Neural progenitor cell (in vitro differentiated cells): Measurements from ENCODE around the gene CELSR1. TPM values are rescaled to one million over a fixed set of nuclear protein-coding genes. Genes with fewer than 3 reads are reported as not detected.
A peak's percentile ranks its signal among the peaks of the same experiment; 100 is the strongest.
"Not testable (repeated sequence)": the region's sequence is repeated elsewhere in the genome, so short reads cannot be mapped to it uniquely, and the experiment has no call there.

Source experiments
- DNase-seq: peaks from one replicate; pipeline ENCODE4 v3.0.0-alpha.2; 2016; ENCODE audit warnings: low spot score
- H2AFZ ChIP-seq: fragments of 200-600 bp; sonication (generic); replicated peaks from 2 replicates; pipeline ENCODE4 v1.6.1; 2016; ENCODE audit warnings: antibody characterized with exemption
- H3F3A ChIP-seq: fragments of 200-600 bp; sonication (generic); 2 replicates; pipeline ENCODE4 v1.6.1; 2016; ENCODE audit warnings: antibody characterized with exemption, low read depth
- H3K27ac ChIP-seq: fragments of 200-600 bp; sonication (generic); 2 replicates; pipeline ENCODE4 v1.5.1; 2016; ENCODE audit warnings: mild to moderate bottlenecking
- H3K27me3 ChIP-seq: fragments of 200-600 bp; sonication (generic); 2 replicates; pipeline ENCODE4 v1.6.1; 2016; ENCODE audit warnings: mild to moderate bottlenecking, moderate library complexity
- H3K36me3 ChIP-seq: fragments of 200-600 bp; sonication (generic); 2 replicates; pipeline ENCODE4 v1.5.1; 2016
- H3K4me1 ChIP-seq: fragments of 200-600 bp; sonication (generic); 2 replicates; pipeline ENCODE4 v1.6.1; 2016; ENCODE audit warnings: mixed run types
- H3K4me2 ChIP-seq: fragments of 200-600 bp; sonication (generic); 2 replicates; pipeline ENCODE4 v1.6.1; 2016
- H3K4me3 ChIP-seq: fragments of 200-600 bp; sonication (generic); 2 replicates; pipeline ENCODE4 v1.5.1; 2016
- H3K79me2 ChIP-seq: fragments of 200-600 bp; sonication (generic); 2 replicates; pipeline ENCODE4 v1.6.1; 2016; ENCODE audit warnings: low read depth
- H3K9ac ChIP-seq: fragments of 200-600 bp; sonication (generic); 2 replicates; pipeline ENCODE4 v1.6.1; 2016
- H3K9me3 ChIP-seq: fragments of 200-600 bp; sonication (generic); 2 replicates; pipeline ENCODE4 v1.5.1; 2016; ENCODE audit warnings: low read depth
- H4K20me1 ChIP-seq: fragments of 200-600 bp; sonication (generic); 2 replicates; pipeline ENCODE4 v1.6.1; 2016; ENCODE audit warnings: low read depth
- H3K27ac Mint-ChIP-seq: 3 replicates; pipeline ENCODE4 v1.8.0; 2021; ENCODE audit warnings: mixed read lengths
- H3K27me3 Mint-ChIP-seq: 2 replicates; pipeline ENCODE4 v1.8.0; 2022; ENCODE audit warnings: low read depth, mild to moderate bottlenecking, inconsistent platforms, moderate library complexity, mixed read lengths; ENCODE audit not compliant: insufficient read depth
- H3K36me3 Mint-ChIP-seq: 3 replicates; pipeline ENCODE4 v1.8.0; 2021; ENCODE audit warnings: mixed read lengths
- H3K4me1 Mint-ChIP-seq: 3 replicates; pipeline ENCODE4 v1.8.0; 2021; ENCODE audit warnings: mixed read lengths
- H3K4me3 Mint-ChIP-seq: 3 replicates; pipeline ENCODE4 v1.8.0; 2021; ENCODE audit warnings: mild to moderate bottlenecking, moderate library complexity, mixed read lengths
- H3K9me3 Mint-ChIP-seq: 3 replicates; pipeline ENCODE4 v1.8.0; 2020; ENCODE audit warnings: mixed read lengths
- CTCF ChIP-seq: fragments of 200-600 bp; sonication (generic); IDR thresholded peaks from 2 replicates; pipeline ENCODE4 v1.5.1; 2017; ENCODE audit warnings: antibody characterized with exemption, mild to moderate bottlenecking
- EZH2 ChIP-seq: fragments of 200-600 bp; sonication (generic); IDR thresholded peaks from 2 replicates; pipeline ENCODE4 v1.6.1; 2017; ENCODE audit warnings: antibody characterized with exemption, mild to moderate bottlenecking, moderate library complexity
- EZH2phosphoT487 ChIP-seq: fragments of 200-600 bp; sonication (generic); IDR thresholded peaks from 2 replicates; pipeline ENCODE4 v1.6.1; 2017; ENCODE audit warnings: antibody characterized with exemption
- total RNA-seq: library from RNA; depleted of rRNA; stranded (reverse); fragments of >200 nt; gene quantifications from 2 replicates; pipeline ENCODE4 v1.2.3, GENCODE V29; 2015; ENCODE audit warnings: low replicate concordance

CELSR1 gene
- total RNA-seq, 1 donor from 2014 or later = 12.3 TPM

- Histone ChIP-seq H3K9ac (no peak overlapping the region), H3K4me1 (peaks cover 20% of the 10 kb centered on the region), H3K36me3 (no peaks in the 10 kb centered on the region), H3K4me3 (no peak overlapping the region), H3K79me2 (peaks cover 26% of the 10 kb centered on the region), H3K27me3 (no peaks in the 10 kb centered on the region), H4K20me1 (peaks cover 41% of the 10 kb centered on the region), H3F3A (peaks cover 11% of the 10 kb centered on the region), H3K27ac (no peak overlapping the region), H2AFZ (no peak overlapping the region), H3K4me2 (no peak overlapping the region), H3K9me3 (no peaks in the 10 kb centered on the region)
- Mint-ChIP-seq H3K4me3 (no peak overlapping the region), H3K9me3 (no peaks in the 10 kb centered on the region), H3K27ac (no peak overlapping the region), H3K4me1 (peaks cover 46% of the 10 kb centered on the region), H3K36me3 (peaks cover 6% of the 10 kb centered on the region), H3K27me3 (peaks cover 4% of the 10 kb centered on the region)
- DNase-seq = no peak
- TF ChIP-seq EZH2 (no peak), EZH2phosphoT487 (no peak)
Measured at GRCh38 chr22:46516638-46517037, 20.8 kb downstream of the CELSR1 start.

- H3K9me3 Mint-ChIP-seq, H3K4me3 Mint-ChIP-seq, H2AFZ ChIP-seq, DNase-seq, H3K27me3 Mint-ChIP-seq, H3K27ac Mint-ChIP-seq, H3K27ac ChIP-seq, H3K27me3 ChIP-seq, H3K36me3 ChIP-seq, H3K4me2 ChIP-seq, H3K4me3 ChIP-seq, H3K36me3 Mint-ChIP-seq, H3K9ac ChIP-seq, H3K9me3 ChIP-seq: not testable (repeated sequence)
- Histone ChIP-seq H4K20me1 (peaks cover 46% of the 10 kb centered on the region), H3F3A (peaks cover 14% of the 10 kb centered on the region), H3K4me1 (peaks cover 24% of the 10 kb centered on the region), H3K79me2 (peaks cover 29% of the 10 kb centered on the region)
- peaks cover 51% of the 10 kb centered on the region for H3K4me1 Mint-ChIP-seq
Measured at GRCh38 chr22:46516112-46516487, 21.3 kb downstream of the CELSR1 start.

GRCh38 chr22:46515208-46516111 is 22.0 kb downstream of the CELSR1 start:
- peak overlapping the region; percentile 27 for H3K4me2 ChIP-seq
- H3K36me3 ChIP-seq = no peaks in the 10 kb centered on the region
- peaks cover 30% of the 10 kb centered on the region for H3K4me1 ChIP-seq
- Mint-ChIP-seq H3K27ac (peak overlapping the region; percentile 72), H3K4me3 (no peak overlapping the region), H3K9me3 (no peaks in the 10 kb centered on the region), H3K4me1 (peaks cover 57% of the 10 kb centered on the region), H3K27me3 (peaks cover 6% of the 10 kb centered on the region), H3K36me3 (peaks cover 6% of the 10 kb centered on the region)
- peaks cover 21% of the 10 kb centered on the region for H3F3A ChIP-seq
- H2AFZ ChIP-seq = no peak overlapping the region
- no peak overlapping the region for H3K27ac ChIP-seq
- H3K9me3 ChIP-seq = no peaks in the 10 kb centered on the region
- H3K9ac ChIP-seq = no peak overlapping the region
- H3K27me3 ChIP-seq = no peaks in the 10 kb centered on the region
- no peak for DNase-seq
- no peak for TF ChIP-seq EZH2
- no peak for TF ChIP-seq EZH2phosphoT487
- TF ChIP-seq CTCF = no peak
- peaks cover 52% of the 10 kb centered on the region for H4K20me1 ChIP-seq
- peaks cover 30% of the 10 kb centered on the region for H3K79me2 ChIP-seq
- H3K4me3 ChIP-seq = no peak overlapping the region

- Histone ChIP-seq H3K79me2 (peaks cover 31% of the 10 kb centered on the region), H3K9me3 (no peaks in the 10 kb centered on the region), H3K4me2 (peak overlapping the region; percentile 27), H3K27ac (no peak overlapping the region), H4K20me1 (peaks cover 60% of the 10 kb centered on the region), H3F3A (peaks cover 28% of the 10 kb centered on the region), H3K4me1 (peaks cover 37% of the 10 kb centered on the region), H3K4me3 (no peak overlapping the region), H3K36me3 (no peaks in the 10 kb centered on the region), H3K9ac (no peak overlapping the region), H3K27me3 (no peaks in the 10 kb centered on the region), H2AFZ (no peak overlapping the region)
- H3K36me3 Mint-ChIP-seq = peaks cover 6% of the 10 kb centered on the region
- H3K27me3 Mint-ChIP-seq = peaks cover 9% of the 10 kb centered on the region
- H3K4me1 Mint-ChIP-seq = peaks cover 65% of the 10 kb centered on the region
- TF ChIP-seq EZH2phosphoT487 (no peak), CTCF (no peak), EZH2 (no peak)
- no peaks in the 10 kb centered on the region for H3K9me3 Mint-ChIP-seq
- no peak for DNase-seq
- no peak overlapping the region for H3K27ac Mint-ChIP-seq
- no peak overlapping the region for H3K4me3 Mint-ChIP-seq
Measured at GRCh38 chr22:46514592-46515207, 22.7 kb downstream of the CELSR1 start.
